GM12892 (cell line): ENCODE data around the gene DGKB.

Experiments used
- DNase-seq: peaks from one replicate; pipeline ENCODE4 v3.0.0; 2011; ENCODE audit not compliant: insufficient read length
- FAIRE-seq: peaks from 2 replicates; lab custom pipeline; 2011; peaks lifted over from hg19 to GRCh38; lab: Jason Lieb, UNC
- POLR2A ChIP-seq: IDR thresholded peaks from 2 replicates; pipeline ENCODE4 v1.6.1; 2011; ENCODE audit warnings: low read depth, low read length, control low read depth
- POLR2AphosphoS5 ChIP-seq: IDR thresholded peaks from 2 replicates; pipeline ENCODE4 v1.6.1; 2011; ENCODE audit warnings: low read depth, low read length, control low read depth
- TAF1 ChIP-seq: IDR thresholded peaks from 2 replicates; pipeline ENCODE4 v1.6.1; 2011; ENCODE audit warnings: low read depth, mild to moderate bottlenecking, control low read depth, low read length, borderline replicate concordance

DGKB gene

DNA sequence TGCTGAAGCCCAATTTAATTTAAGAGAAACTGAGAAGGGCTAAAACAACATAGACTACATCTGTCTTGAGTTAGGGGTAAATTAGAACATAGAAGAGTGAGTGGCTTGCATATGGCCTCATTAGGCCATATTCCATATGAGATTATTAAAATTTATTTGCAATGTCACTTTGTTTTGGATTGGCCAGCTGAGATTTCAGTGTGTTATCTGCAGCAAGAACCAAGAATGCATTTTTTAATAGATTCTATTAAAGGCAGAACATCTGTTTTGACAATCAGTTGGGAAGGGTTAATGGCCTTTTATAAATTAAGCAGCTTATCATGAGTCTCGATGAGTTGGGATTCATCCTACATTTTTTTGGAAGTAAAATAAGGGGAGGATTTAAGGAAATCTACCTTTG, 236.2 kb downstream of the DGKB start:
- FAIRE-seq (no peak), DNase-seq (no peak)
- no peak for TF ChIP-seq TAF1

DNA sequence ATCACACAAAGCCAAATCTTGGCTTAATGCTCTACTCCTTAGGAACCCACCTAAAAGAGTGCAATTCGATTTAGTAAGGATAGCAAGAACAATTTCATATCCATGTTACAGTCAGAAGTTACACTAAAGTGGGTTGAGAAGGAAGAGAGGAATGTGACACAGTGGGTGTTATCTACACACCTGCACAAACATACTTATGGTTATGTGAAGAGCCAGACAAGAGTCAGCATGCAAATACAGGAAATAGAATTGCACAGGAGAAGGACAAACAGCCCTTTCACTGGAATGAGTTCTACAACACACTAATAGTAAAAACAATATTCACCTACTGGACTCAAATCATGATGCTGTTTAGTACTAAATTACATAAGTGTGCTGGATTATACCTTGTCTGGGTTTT, 262.8 kb downstream of the DGKB start:
- no peak for TF ChIP-seq POLR2AphosphoS5
- no peak for TF ChIP-seq TAF1
- no peak for TF ChIP-seq POLR2A
- DNase-seq (no peak), FAIRE-seq (no peak)

- no peak for FAIRE-seq
- DNase-seq, result no peak
- TF ChIP-seq POLR2A (no peak), POLR2AphosphoS5 (no peak), TAF1 (no peak)
Measured at GRCh38 chr7:14639329-14639728, 263.2 kb downstream of the DGKB start.

GRCh38 chr7:14637968-14638367, 264.6 kb downstream of the DGKB start:
- DNase-seq (no peak), FAIRE-seq (no peak)
- TF ChIP-seq TAF1 (no peak), POLR2AphosphoS5 (no peak), POLR2A (no peak)

DNA sequence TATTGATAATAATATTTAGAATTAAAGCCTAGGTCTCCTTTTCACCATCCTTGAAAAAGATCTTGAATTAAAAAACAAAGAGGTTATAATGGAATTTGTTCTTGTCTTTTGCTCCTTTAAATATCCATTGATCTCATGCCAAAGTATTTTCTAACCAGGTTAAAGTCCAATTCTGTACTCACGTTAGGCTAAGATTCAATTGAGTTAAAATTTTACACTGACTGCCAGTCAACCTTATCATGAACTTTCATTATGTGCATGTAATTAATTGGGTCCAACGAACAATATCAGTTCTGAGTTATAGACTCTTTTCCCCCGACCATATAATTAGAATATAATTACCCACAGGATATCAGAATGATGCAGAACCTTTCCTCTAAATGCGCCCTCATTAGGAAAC, 266.6 kb downstream of the DGKB start:
- TF ChIP-seq POLR2A (no peak), TAF1 (no peak), POLR2AphosphoS5 (no peak)
- DNase-seq (no peak), FAIRE-seq (no peak)

GRCh38 chr7:14630048-14630447, 272.5 kb downstream of the DGKB start:
- no peak for DNase-seq
- TF ChIP-seq POLR2AphosphoS5, result no peak
- TF ChIP-seq TAF1, result no peak
- no peak for TF ChIP-seq POLR2A
- FAIRE-seq, result no peak

DNA sequence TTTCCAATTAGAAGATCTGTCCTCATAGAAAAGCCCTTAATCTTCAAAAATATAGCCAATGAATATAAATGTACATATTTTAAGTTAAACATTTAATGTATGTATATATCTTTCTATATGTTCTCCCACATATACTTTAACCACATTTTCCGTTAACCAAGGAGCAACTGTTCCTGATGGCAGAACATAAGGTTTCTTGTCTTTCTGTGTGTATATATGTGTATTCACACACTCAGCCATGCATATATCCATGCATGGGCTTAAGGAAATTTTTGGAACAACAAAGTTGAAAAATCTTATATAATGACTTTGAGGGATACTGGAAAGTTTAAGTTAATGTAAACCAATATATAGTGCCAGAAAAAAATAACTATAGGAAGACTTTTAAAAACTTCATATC, 274.0 kb downstream of the DGKB start:
- DNase-seq (no peak), FAIRE-seq (no peak)
- TF ChIP-seq POLR2AphosphoS5, result no peak
- no peak for TF ChIP-seq TAF1
- TF ChIP-seq POLR2A, result no peak

- FAIRE-seq, result no peak
Measured at GRCh38 chr7:14626076-14626475, 276.5 kb downstream of the DGKB start.

GRCh38 chr7:14622559-14622958, 280.0 kb downstream of the DGKB start:
- FAIRE-seq (no peak), DNase-seq (no peak)
- TF ChIP-seq POLR2AphosphoS5 (no peak), TAF1 (no peak), POLR2A (no peak)

More at GRCh38 chr7:14626076-14626475, 276.5 kb downstream of the DGKB start:
- DNase-seq, result no peak
- no peak for TF ChIP-seq POLR2A
- TF ChIP-seq TAF1, result no peak
- no peak for TF ChIP-seq POLR2AphosphoS5

GRCh38 chr7:14606101-14606500, 296.4 kb downstream of the DGKB start:
- FAIRE-seq, result no peak
- TF ChIP-seq POLR2A, result no peak
- TF ChIP-seq POLR2AphosphoS5, result no peak
- TF ChIP-seq TAF1, result no peak
- DNase-seq, result no peak

DNA sequence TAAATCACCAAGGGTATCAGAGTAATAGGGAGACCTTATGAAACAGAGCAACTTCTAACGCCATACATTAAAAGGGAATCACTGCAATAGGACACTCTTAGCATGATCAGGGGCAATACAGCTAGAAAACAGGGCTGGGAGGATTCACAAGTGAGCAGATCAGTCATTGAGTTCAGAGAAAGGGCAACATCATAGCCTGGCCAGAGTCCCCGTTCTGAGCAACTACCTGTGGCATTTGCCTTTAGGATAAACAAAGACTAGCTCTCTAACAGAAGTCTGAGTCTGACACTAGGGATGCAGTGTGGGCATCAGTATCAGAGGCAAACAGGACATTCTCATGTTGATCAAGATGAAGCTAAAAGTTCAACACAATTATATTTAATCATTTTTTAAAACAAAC, 297.9 kb downstream of the DGKB start:
- DNase-seq, result no peak
- no peak for TF ChIP-seq POLR2A
- TF ChIP-seq POLR2AphosphoS5, result no peak
- TF ChIP-seq TAF1, result no peak
- no peak for FAIRE-seq

DNA sequence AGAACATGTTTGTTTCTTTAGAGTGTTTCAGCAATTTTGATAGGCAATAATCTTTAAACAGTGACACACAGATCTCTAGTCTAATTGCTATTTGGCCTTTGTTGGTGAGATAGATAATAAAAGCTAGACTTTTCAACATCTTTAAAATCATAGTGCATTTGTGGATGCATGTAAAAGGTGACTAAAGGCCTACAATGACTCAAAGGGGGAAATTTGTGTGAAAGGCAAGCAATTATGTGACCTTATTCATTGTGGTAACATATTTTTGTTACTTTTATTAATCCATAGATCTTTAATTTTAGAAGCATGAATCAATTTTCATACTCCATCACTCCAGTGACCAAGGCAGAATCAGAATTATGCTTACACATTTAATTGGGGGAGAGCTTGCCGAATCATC, 299.7 kb downstream of the DGKB start:
- TF ChIP-seq POLR2AphosphoS5 (no peak), TAF1 (no peak), POLR2A (no peak)
- DNase-seq, result no peak
- no peak for FAIRE-seq

- FAIRE-seq, result no peak
Measured at GRCh38 chr7:14600766-14601367, 301.7 kb downstream of the DGKB start.

More at GRCh38 chr7:14600766-14601367, 301.7 kb downstream of the DGKB start:
- no peak for DNase-seq
- no peak for TF ChIP-seq TAF1
- TF ChIP-seq POLR2AphosphoS5, result no peak
- no peak for TF ChIP-seq POLR2A
